Stimulated activated naive B cell treated with anti-CD40 and anti-IgM and Interleukin-4, amounts not matched to agents 10 μg/mL and 1 μg/mL and 100 μg/mL, for 72 hours (primary cell): ENCODE measurements around the gene RRP7A.
A peak's percentile ranks its signal among the peaks of the same experiment; 100 is the strongest.
"Not testable (repeated sequence)": the region's sequence is repeated elsewhere in the genome, so short reads cannot be mapped to it uniquely, and the experiment has no call there.

Experiments used
- ATAC-seq, 2 donors: fragments of 150-1000 bp; cut with Tn5 transposase; replicated peaks; 2 replicates each; pipeline ENCODE4 v1.10.0; 2021; ENCODE audit warnings: moderate library complexity in 1 of 2
- DNase-seq: peaks from one replicate; pipeline ENCODE4 v3.0.0; 2021
- H3K27ac Mint-ChIP-seq: one replicate; pipeline ENCODE4 v1.8.0; 2022; ENCODE audit warnings: mild to moderate bottlenecking, mixed read lengths
- H3K27me3 Mint-ChIP-seq, 2 donors: one replicate each; pipeline ENCODE4 v1.8.0; 2022; ENCODE audit warnings: mixed read lengths in 2 of 2
- H3K36me3 Mint-ChIP-seq, 2 donors: one replicate each; pipeline ENCODE4 v1.8.0; 2022; ENCODE audit warnings: mixed read lengths in 2 of 2, mild to moderate bottlenecking in 1 of 2
- H3K4me1 Mint-ChIP-seq, 2 donors: one replicate each; pipeline ENCODE4 v1.8.0; 2022; ENCODE audit warnings: mixed read lengths in 2 of 2, mild to moderate bottlenecking in 1 of 2
- H3K4me3 Mint-ChIP-seq, 2 donors: one replicate each; pipeline ENCODE4 v1.8.0; 2022; ENCODE audit warnings: mild to moderate bottlenecking in 2 of 2, mixed read lengths in 2 of 2, moderate library complexity in 1 of 2
- H3K9me3 Mint-ChIP-seq, 2 donors: one replicate each; pipeline ENCODE4 v1.8.0; 2022; ENCODE audit warnings: mixed read lengths in 2 of 2, mild to moderate bottlenecking in 1 of 2

The RRP7A gene

DNA sequence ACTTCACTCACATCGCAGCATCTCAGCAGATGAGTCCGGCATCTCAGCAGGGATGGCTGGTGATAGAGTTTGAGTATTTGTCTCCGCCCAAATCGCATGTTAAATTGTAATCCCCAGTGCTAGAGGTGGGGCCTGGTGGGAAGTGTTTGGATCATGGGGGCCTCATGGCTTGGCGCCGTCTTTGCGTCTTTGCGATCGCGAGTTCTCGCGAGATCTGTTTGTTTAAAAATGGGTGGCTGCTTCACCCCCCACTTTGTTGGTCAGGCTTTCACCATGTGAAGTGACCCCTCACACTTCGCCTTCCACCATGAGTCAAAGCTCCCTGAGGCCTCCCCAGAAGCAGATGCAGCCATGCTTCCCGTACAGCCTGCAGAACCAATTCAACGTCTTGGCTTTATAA lies 3.0 kb upstream of the RRP7A start:
- no peak for ATAC-seq
- Mint-ChIP-seq H3K4me1 (peaks cover 16 to 35% of the 10 kb centered on the region in 2 donors), H3K4me3 (no peak overlapping the region), H3K27me3 (no peaks in the 10 kb centered on the region), H3K9me3 (no peaks in the 10 kb centered on the region), H3K27ac (no peak overlapping the region), H3K36me3 (peaks cover 3 to 11% of the 10 kb centered on the region in 2 donors)
- no peak for DNase-seq

DNA sequence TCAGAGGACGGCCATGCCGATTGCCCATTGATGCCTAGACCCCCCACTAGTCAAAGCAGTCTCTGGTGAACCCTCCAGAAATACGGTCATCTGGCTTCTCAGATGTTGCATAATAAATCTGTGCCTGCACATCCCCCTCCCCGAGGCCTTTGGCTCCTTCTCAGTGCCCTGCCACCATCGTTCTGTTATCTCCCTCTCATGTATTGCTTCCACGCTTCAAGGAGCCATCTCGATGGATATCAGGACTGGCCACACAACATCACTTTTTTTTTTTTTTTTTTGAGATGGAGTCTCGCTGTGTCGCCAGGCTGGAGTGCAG lies 1.6 kb upstream of the RRP7A start:
- Mint-ChIP-seq H3K4me1 (peaks cover 18 to 35% of the 10 kb centered on the region in 2 donors), H3K9me3 (no peaks in the 10 kb centered on the region), H3K27me3 (no peaks in the 10 kb centered on the region), H3K27ac (peak overlapping the region; percentile 26), H3K36me3 (peaks cover 8 to 15% of the 10 kb centered on the region in 2 donors), H3K4me3 (peak overlapping the region in 1 of 2 donors; percentile 29)
- ATAC-seq (no peak), DNase-seq (no peak)

DNA sequence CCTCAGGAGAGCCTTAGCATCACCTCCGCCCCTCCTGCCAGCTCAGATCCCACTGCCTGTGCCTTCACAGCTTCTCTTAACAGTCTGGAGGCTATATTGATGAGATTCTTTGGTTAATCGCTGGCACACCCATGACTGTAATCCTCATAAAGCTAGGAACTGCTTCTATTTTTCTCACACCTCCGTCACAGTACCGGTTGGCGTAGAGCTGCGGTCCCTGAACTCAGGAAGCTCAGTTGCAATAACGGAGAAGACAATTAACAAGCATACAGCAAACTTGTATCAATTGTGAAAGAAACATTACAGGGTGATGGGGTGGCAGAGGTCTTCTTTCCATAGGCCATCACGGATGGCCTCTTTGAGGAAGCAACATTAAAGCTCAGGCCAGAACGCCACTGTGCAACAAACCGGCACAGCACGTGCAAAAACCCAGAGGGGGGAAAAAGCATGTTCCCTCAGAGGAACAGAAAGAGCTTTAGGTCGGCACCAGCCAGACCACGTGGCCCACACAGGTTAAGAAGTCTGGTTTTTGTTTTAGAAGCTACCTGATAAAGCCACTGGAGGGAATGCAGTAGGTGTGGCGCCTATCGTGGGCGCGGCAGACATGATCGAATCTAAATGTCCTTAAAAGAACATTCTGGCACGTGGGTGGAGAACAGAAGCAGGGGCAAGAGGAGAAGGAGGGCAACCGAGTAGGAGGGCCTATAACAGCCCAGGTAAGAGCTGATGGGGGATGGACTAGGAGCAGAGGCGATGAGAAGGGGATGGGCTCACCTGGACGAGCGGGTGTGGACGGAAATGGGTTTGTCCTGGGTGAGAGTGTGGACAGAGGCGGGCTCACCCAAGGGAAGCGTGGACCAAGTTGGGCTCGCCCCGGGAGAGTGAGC lies 715 bp downstream of the RRP7A start:
- Mint-ChIP-seq H3K36me3 (peaks cover 15 to 22% of the 10 kb centered on the region in 2 donors), H3K4me3 (peak overlapping the region; percentile 99 to 100), H3K27ac (peak overlapping the region; percentile 99), H3K4me1 (peaks cover 20 to 35% of the 10 kb centered on the region in 2 donors)
- peak; percentile 62 to 69 for ATAC-seq
- DNase-seq, H3K27me3 Mint-ChIP-seq, H3K9me3 Mint-ChIP-seq: not testable (repeated sequence)

DNA sequence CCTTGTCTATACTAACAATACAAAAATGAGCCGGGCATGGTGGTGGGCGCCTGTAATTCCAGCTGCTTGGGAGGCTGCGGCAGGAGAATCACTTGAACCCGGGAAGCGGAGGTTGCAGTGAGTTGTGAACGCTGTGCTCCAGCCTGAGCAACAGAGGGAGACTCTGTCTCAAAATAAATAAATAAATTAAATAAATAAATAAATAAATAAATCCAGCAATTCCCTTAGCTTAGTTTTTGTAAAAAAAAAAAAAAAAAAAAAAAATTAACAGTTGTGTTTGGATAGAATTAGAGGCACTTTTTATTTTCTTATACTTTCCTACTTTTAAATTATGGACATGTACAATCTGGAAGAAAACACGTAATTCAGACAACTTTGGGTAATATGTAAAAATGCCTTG lies 2.5 kb downstream of the RRP7A start:
- H3K9me3 Mint-ChIP-seq, H3K4me3 Mint-ChIP-seq: not testable (repeated sequence)

DNA sequence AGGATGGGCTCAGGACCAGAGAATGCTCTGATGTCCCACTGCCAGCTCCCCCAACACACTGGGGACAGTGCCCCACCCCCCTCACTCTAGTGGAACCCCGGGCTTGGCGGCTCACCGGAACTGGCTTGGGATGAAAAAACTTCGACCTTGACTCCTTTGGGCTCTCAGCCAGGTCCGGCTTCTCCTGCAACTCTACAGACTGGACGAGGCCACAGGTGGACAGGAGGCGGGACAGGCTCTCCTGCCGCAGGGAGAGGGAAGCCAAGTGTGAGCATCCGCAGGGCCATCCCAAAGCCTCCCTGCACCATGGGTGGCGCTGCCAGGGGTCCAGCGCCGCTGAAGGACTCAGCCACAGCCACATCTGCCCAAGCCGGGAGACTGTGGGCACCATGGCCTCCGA lies 3.7 kb downstream of the RRP7A start:
- H3K4me3 Mint-ChIP-seq = no peak overlapping the region
- no peak overlapping the region for H3K27ac Mint-ChIP-seq
- H3K36me3 Mint-ChIP-seq = peaks cover 24 to 27% of the 10 kb centered on the region in 2 donors
- peaks cover 20 to 34% of the 10 kb centered on the region in 2 donors for H3K4me1 Mint-ChIP-seq
- no peaks in the 10 kb centered on the region for H3K27me3 Mint-ChIP-seq
- ATAC-seq = no peak
- H3K9me3 Mint-ChIP-seq = no peaks in the 10 kb centered on the region
- DNase-seq = no peak

More for the DNA sequence above, 2.5 kb downstream of the RRP7A start:
- DNase-seq, H3K27me3 Mint-ChIP-seq, ATAC-seq, H3K27ac Mint-ChIP-seq: not testable (repeated sequence)
- Mint-ChIP-seq H3K4me1 (peaks cover 20 to 35% of the 10 kb centered on the region in 2 donors), H3K36me3 (peaks cover 20 to 22% of the 10 kb centered on the region in 2 donors)

DNA sequence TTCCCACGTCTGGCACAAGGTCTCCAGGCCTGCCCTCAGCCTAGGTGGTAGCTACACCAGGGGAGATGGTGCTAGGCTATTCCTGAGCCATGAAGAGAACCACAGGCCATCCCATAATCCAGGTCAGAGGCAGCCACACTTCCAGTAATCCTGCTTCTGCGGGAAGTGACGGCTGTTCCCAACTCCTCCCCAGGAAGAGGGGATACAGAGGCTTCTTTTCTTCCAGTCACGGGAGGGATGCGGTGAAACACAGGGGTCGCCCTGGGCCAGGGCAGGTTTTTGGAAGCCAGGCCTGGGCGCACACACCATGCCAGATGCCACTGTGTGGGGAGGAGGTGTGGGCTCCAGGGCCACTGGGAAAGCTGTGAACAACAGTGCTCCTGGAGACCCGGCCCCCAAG lies 4.3 kb downstream of the RRP7A start:
- H3K9me3 Mint-ChIP-seq, H3K27me3 Mint-ChIP-seq, ATAC-seq: not testable (repeated sequence)

DNA sequence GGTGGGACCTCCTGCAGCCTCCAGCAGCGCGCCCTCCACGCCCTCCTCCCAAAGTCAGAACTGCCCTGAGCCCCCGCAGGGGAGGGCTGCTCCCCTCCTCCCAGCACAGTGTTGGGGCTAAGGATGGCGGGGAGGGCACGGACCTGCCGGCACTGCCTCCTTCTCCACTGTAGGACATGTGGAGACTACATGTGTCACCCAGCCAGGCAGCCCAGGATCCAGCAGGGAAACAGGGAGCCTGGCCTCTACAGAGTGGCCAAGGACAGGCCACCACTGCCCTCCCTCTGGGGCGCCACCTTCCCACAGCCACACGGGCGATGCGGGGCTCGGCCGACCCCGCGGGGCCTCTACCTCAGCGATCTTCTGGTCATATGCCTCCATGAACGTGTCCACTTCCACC lies 5.3 kb downstream of the RRP7A start:
- H3K9me3 Mint-ChIP-seq, H3K27me3 Mint-ChIP-seq, ATAC-seq, DNase-seq, H3K4me3 Mint-ChIP-seq: not testable (repeated sequence)
- Mint-ChIP-seq H3K36me3 (peaks cover 27 to 31% of the 10 kb centered on the region in 2 donors), H3K4me1 (peaks cover 16 to 22% of the 10 kb centered on the region in 2 donors), H3K27ac (peak overlapping the region; percentile 75)

More for the DNA sequence above, 4.3 kb downstream of the RRP7A start:
- Mint-ChIP-seq H3K4me1 (peaks cover 21 to 29% of the 10 kb centered on the region in 2 donors), H3K27ac (peak overlapping the region; percentile 56), H3K36me3 (peaks cover 27 to 31% of the 10 kb centered on the region in 2 donors)
- DNase-seq, H3K4me3 Mint-ChIP-seq: not testable (repeated sequence)

DNA sequence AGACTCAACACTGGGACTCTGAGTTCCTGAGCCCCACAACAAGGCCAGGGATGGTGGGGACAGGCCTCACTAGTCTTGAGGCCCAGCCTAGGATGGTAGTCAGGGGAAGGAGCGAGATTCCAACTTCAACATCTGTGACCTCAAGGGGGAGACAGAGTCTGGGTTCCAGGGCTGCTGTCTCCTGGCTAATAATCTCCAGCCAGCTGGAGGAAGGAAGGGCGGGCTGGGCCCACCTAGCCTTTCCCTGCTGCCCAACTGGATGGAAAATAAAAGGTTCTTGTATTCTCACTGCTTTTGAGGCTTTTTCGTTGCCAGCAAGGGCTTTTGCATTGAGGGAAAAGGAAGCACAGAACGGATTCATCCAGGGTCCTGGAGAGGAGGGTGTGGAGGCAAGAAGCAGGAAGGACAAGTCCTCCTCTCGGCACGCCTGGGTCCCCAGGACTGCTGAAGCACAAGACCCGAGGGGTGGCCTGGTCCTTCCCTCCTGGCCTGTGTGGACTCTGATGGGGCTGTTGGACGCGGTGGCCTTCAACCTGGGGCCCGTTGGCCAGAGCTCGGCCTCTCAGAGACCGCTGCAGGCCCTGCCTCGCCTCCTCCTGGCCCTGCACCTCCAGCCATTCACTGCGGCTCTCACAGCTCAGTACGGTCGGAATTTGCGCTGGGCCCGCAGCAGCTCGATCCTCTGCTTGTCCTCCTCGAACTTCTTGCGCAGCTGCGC lies 7.2 kb downstream of the RRP7A start:
- not testable (repeated sequence) for H3K27me3 Mint-ChIP-seq, ATAC-seq, DNase-seq, H3K9me3 Mint-ChIP-seq, H3K4me3 Mint-ChIP-seq
- Mint-ChIP-seq H3K27ac (peak overlapping the region; percentile 37), H3K36me3 (peaks cover 19 to 25% of the 10 kb centered on the region in 2 donors), H3K4me1 (peaks cover 9 to 12% of the 10 kb centered on the region in 2 donors)

DNA sequence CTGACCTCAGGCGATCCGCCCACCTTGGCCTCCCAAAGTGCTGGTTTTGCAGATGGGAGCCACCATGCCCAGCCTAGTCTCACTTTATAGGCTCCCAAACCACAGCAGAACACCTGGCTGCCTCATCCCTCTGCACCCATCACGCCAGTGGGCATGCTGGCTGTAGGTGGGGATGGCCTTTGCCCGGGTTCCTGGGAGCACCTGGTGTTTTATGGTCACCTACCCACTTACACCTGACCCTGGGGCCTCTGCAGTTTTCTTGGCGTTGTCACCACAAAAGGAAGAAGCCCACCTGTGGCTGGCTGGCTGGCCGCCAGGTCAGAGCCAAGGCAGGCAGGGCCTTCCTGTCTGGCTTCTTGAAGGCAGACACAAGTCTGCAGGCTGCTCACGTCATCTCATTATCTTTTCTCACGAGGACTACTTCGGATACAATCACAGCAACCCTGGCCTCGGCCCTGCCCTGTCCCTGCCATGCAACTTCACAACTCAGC lies 8.2 kb downstream of the RRP7A start:
- peaks cover 16 to 22% of the 10 kb centered on the region in 2 donors for H3K36me3 Mint-ChIP-seq
- no peak for ATAC-seq

DNA sequence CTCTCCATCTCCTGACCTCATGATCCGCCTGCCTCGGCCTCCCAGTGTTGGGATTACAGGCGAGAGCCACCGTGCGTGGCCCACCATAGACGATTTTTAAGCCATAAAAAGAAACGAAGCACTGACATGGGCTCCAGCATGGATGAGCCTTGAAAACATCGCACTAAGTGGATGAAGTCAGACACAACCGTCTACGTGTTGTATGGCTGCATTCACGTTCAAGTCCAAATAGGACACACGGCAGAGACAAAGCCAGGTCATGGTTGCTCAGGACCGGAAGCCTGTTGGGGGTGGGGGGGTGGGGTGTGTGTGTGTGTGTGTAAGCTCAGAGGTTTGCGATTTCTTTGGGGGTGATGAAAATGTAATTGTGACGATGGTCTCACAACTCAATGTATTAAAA lies 10.0 kb downstream of the RRP7A start:
- Mint-ChIP-seq H3K27me3 (no peaks in the 10 kb centered on the region), H3K9me3 (no peaks in the 10 kb centered on the region), H3K4me1 (peaks cover 6 to 9% of the 10 kb centered on the region in 2 donors), H3K36me3 (peaks cover 9 to 16% of the 10 kb centered on the region in 2 donors), H3K4me3 (no peak overlapping the region), H3K27ac (no peak overlapping the region)
- ATAC-seq = no peak
- DNase-seq = no peak

More for the DNA sequence above, 8.2 kb downstream of the RRP7A start:
- Mint-ChIP-seq H3K4me1 (peaks cover 9 to 10% of the 10 kb centered on the region in 2 donors), H3K4me3 (no peak overlapping the region), H3K27ac (peak overlapping the region; percentile 67), H3K9me3 (no peaks in the 10 kb centered on the region), H3K27me3 (no peaks in the 10 kb centered on the region)
- no peak for DNase-seq

DNA sequence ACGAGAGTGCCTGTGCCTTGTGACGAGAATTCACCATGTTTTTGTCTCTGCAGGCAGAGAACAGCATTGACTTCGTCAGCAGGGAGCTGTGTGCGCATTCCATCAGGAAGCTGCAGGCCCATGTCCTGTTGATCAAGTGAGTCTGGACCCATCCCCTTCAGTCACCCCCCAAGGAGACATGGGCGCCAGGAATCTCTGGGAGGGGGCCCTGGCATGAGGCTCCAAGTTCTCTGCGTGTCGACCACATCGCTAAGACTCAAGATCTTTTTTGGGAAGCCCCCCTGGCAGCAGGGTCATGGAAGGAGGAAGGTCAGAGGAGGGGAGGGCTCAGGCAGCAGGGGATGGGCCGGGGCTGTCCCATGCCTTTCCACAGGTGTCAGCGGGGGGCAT lies 10.6 kb downstream of the RRP7A start:
- H3K4me1 Mint-ChIP-seq, H3K9me3 Mint-ChIP-seq, H3K4me3 Mint-ChIP-seq, H3K27me3 Mint-ChIP-seq, DNase-seq: not testable (repeated sequence)
- peak overlapping the region; percentile 47 for H3K27ac Mint-ChIP-seq
- ATAC-seq = peak in 1 of 2 donors; percentile 10
- H3K36me3 Mint-ChIP-seq = peaks cover 9 to 12% of the 10 kb centered on the region in 2 donors

DNA sequence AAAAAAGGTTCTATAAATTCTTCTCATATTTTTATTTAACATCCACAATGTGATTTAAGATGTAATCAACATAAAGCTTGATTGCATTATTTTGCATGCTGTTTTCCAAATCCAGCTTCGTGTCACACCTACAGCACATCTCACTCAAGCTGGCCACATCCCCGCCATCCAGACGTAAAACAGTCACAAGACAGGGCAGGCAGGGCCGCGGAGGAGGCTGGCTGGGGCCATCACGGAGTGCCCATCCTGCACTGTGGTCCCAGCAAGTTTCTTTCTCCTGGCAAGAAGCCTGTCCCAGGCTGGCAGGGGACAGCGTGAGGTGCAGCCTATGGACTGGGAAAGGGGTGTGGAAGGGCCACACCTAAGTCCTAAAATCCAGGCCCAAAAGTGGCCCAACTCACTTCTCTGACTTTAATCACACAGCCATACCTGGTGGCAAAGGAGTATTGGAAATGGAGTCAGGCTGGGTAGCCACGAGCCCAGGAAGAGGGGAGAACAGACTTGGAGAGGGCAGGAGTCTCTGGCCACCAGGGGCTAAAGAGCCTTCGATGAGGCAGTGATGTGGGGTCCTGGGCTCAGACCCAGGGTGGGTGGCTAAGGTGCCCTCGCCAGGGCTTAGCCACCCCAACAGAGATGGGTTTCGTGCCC lies 11.1 kb downstream of the RRP7A start:
- H3K4me1 Mint-ChIP-seq, DNase-seq, H3K27me3 Mint-ChIP-seq, H3K36me3 Mint-ChIP-seq, H3K4me3 Mint-ChIP-seq, H3K9me3 Mint-ChIP-seq: not testable (repeated sequence)
- H3K27ac Mint-ChIP-seq = peak overlapping the region; percentile 62
- peak; percentile 14 to 17 for ATAC-seq

DNA sequence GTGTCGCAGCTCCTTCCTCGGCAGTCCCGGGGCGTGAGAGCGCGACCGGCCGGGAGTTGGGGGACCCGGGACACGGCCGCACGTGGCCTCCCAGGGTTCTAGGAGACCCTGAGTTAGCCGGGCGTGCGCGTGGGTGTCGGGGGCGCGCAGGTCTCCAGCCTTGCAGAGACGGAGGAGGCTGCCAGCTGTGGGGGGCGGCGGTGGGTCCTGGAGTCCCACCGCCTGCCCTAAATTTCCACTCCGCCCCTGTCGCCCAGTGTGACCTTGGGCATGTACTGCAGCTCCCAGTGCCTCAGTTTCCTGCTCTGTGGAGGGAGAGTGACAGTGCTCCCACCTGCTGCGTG lies 18.8 kb downstream of the RRP7A start:
- Mint-ChIP-seq H3K4me3 (peak overlapping the region; percentile 75 to 80), H3K36me3 (no peaks in the 10 kb centered on the region), H3K27ac (no peak overlapping the region), H3K27me3 (no peaks in the 10 kb centered on the region), H3K9me3 (no peaks in the 10 kb centered on the region), H3K4me1 (peaks cover 11 to 14% of the 10 kb centered on the region in 2 donors)
- DNase-seq (no peak), ATAC-seq (no peak)

DNA sequence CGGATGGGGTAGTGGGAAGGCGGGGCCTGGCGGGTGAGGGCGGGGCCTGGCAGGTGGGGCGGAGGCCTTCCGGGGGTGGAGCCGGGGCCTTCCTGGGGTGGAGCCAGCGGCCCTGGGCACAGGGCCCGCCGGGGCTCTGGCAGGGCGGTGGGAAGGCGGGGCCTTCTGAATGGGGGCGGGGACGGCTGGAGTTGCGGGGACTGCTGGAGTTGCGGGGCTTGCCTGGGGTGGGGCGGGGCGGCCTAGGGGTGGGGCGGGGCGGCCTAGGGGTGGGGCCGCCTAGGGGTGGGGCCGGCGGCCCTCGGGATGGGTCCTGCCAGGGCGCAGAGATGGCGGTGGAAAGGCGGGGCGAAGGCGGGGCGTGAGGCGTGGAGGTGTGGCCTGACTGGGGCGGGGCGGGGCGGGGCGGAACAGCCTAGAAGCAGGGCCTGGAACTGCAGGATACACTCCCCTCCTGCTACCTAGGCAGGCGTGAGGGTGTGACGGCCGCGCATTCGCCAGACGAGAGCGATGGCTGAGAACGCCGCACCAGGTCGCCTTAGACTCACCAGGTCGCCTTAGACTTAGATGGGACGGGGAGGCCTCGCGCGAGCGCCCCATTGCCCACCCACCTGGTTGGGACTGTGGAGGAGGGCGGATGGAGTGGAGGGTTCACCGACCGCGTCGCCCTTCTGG lies 19.3 kb downstream of the RRP7A start:
- peak; percentile 84 to 90 for ATAC-seq
- peak; percentile 75 for DNase-seq
- Mint-ChIP-seq H3K4me1 (peaks cover 16 to 19% of the 10 kb centered on the region in 2 donors), H3K27me3 (no peaks in the 10 kb centered on the region), H3K36me3 (no peaks in the 10 kb centered on the region), H3K9me3 (no peaks in the 10 kb centered on the region), H3K27ac (peak overlapping the region; percentile 59), H3K4me3 (peak overlapping the region; percentile 75 to 80)
